HepG2 (cell line): ENCODE results near the gene SLC25A45. TPM values are rescaled to one million over a fixed set of nuclear protein-coding genes. Genes with fewer than 3 reads are reported as not detected.
A peak's percentile ranks its signal among the peaks of the same experiment; 100 is the strongest.

Experiments
- ATAD3A ChIP-seq: sonication (generic); formaldehyde crosslinking; IDR thresholded peaks from 2 replicates; pipeline ENCODE4 v1.4.0; 2020; ENCODE audit warnings: missing genetic modification reagents
- ATF7 ChIP-seq, 2 experiments: fragments of 450-650 bp in 1 of 2; sonication (generic) in 1 of 2; formaldehyde crosslinking in 1 of 2; IDR thresholded peaks; 2 replicates each; pipeline versions ENCODE4 v1.4.0 to v1.6.1; 2016 to 2020; ENCODE audit warnings: antibody characterized with exemption in 1 of 2, mild to moderate bottlenecking in 1 of 2, missing genetic modification reagents in 1 of 2
- EHMT2 ChIP-seq: fragments of 200-600 bp; sonication (generic); IDR thresholded peaks from 2 replicates; pipeline ENCODE4 v1.7.0; 2017; ENCODE audit warnings: antibody characterized with exemption, low read depth, low read length, borderline replicate concordance
- FOXC1 ChIP-seq: sonication (generic); formaldehyde crosslinking; IDR thresholded peaks from 2 replicates; pipeline ENCODE4 v1.8.0; 2022; ENCODE audit warnings: mild to moderate bottlenecking, missing genetic modification reagents, borderline replicate concordance
- GFI1 ChIP-seq: sonication (generic); formaldehyde crosslinking; IDR thresholded peaks from 2 replicates; pipeline ENCODE4 v1.5.0; 2020; ENCODE audit warnings: missing genetic modification reagents, mild to moderate bottlenecking, borderline replicate concordance
- HCFC1 ChIP-seq: fragments of 150-350 bp; IDR thresholded peaks from 2 replicates; pipeline ENCODE4 v1.6.1; 2014; ENCODE audit warnings: low read depth, low read length
- KDM5B ChIP-seq: sonication (generic); formaldehyde crosslinking; IDR thresholded peaks from 2 replicates; pipeline ENCODE4 v1.4.0; 2020; ENCODE audit warnings: missing genetic modification reagents, mild to moderate bottlenecking, borderline replicate concordance
- MAZ ChIP-seq, 2 experiments: sonication (generic) in 1 of 2; formaldehyde crosslinking in 1 of 2; IDR thresholded peaks; 2 replicates each; pipeline versions ENCODE4 v1.5.0 to v1.6.1; 2012 to 2020; ENCODE audit warnings: low read depth in 2 of 2, mild to moderate bottlenecking in 2 of 2, borderline replicate concordance in 1 of 2, improper control_type of control experiment in 1 of 2, low read length in 1 of 2, missing genetic modification reagents in 1 of 2, moderate library complexity in 1 of 2
- NCOA5 ChIP-seq: sonication (generic); formaldehyde crosslinking; IDR thresholded peaks from 2 replicates; pipeline ENCODE4 v1.4.0; 2020; ENCODE audit warnings: missing genetic modification reagents
- ONECUT2 ChIP-seq: sonication (generic); formaldehyde crosslinking; IDR thresholded peaks from 2 replicates; pipeline ENCODE4 v1.4.0; 2020; ENCODE audit warnings: missing genetic modification reagents
- RCOR2 ChIP-seq: IDR thresholded peaks from 2 replicates; pipeline ENCODE4 v1.6.1; 2016; ENCODE audit warnings: missing biosample characterization, missing genetic modification reagents
- SATB2 ChIP-seq: sonication (generic); formaldehyde crosslinking; IDR thresholded peaks from 2 replicates; pipeline ENCODE4 v1.5.0; 2020; ENCODE audit warnings: missing genetic modification reagents
- THAP9 ChIP-seq: sonication (generic); formaldehyde crosslinking; IDR thresholded peaks from 2 replicates; pipeline ENCODE4; 2020; ENCODE audit warnings: missing genetic modification reagents, mild to moderate bottlenecking, borderline replicate concordance
- ZNF205 ChIP-seq: IDR thresholded peaks from 2 replicates; pipeline ENCODE4 v1.6.1; 2018; ENCODE audit warnings: missing biosample characterization, missing genetic modification reagents
- ZNF253 ChIP-seq: sonication (generic); formaldehyde crosslinking; IDR thresholded peaks from 2 replicates; pipeline ENCODE4 v1.8.0; 2022; ENCODE audit warnings: mild to moderate bottlenecking, missing genetic modification reagents, borderline replicate concordance
- ZNF263 ChIP-seq: sonication (generic); formaldehyde crosslinking; IDR thresholded peaks from 2 replicates; pipeline ENCODE4 v1.4.0; 2020; ENCODE audit warnings: missing genetic modification reagents
- ZNF414 ChIP-seq: sonication (generic); formaldehyde crosslinking; IDR thresholded peaks from 2 replicates; pipeline ENCODE4 v1.5.0; 2020; ENCODE audit warnings: missing genetic modification reagents
- ZNF768 ChIP-seq: sonication (generic); formaldehyde crosslinking; IDR thresholded peaks from 2 replicates; pipeline ENCODE4 v1.4.0; 2020; ENCODE audit warnings: missing genetic modification reagents
- polyA plus RNA-seq, 8 experiments: library from polyadenylated mRNA; depleted of rRNA in 3 of 8; stranded (reverse) in 7 of 8; unstranded in 1 of 8; fragments of >200 nt; fragmentation: Illumina TruSeq in 4 of 8; extraction: Trizol in 4 of 8; gene quantifications; 2 replicates each; pipeline versions ENCODE4 v1.2.1 to v1.2.3, GENCODE V29; 2011 to 2016; ENCODE audit warnings: low read depth in 4 of 8, missing spikeins in 1 of 8, mixed read lengths in 1 of 8; ENCODE audit not compliant: insufficient read depth in 1 of 8
- total RNA-seq, 5 experiments: library from RNA; depleted of rRNA; stranded (reverse); fragments of >200 nt; fragmentation: Illumina TruSeq; extraction: Trizol; gene quantifications; 2 replicates each; pipeline ENCODE4 v1.2.3, GENCODE V29; 2016; ENCODE audit warnings: low read depth in 1 of 5
- TF ChIP-seq, protein P1 (sequence below): IDR thresholded peaks from 2 replicates; pipeline ENCODE4 v1.6.1; 2012; ENCODE audit warnings: low read depth, low read length, improper control_type of control experiment
- TF ChIP-seq, protein P2 (sequence below): sonication (generic); formaldehyde crosslinking; IDR thresholded peaks from 2 replicates; pipeline ENCODE4 v1.8.1; 2023; ENCODE audit warnings: missing genetic modification reagents, mild to moderate bottlenecking, borderline replicate concordance
- TF ChIP-seq, protein P3 (sequence below): sonication (generic); formaldehyde crosslinking; IDR thresholded peaks from 2 replicates; pipeline ENCODE4 v1.4.0; 2020; ENCODE audit warnings: low read depth, mild to moderate bottlenecking, missing genetic modification reagents

Gene SLC25A45
- total and polyA plus RNA-seq, 2 of the 13 experiments (the other 11 are each of a cell fraction or from before 2014, with no cell fraction given): 1.2 to 3.4 TPM

GRCh38 chr11:65420979-65421793 is 38.7 kb upstream of the SLC25A45 start (continued):
- TF ChIP-seq THAP9 (CRISPR knock-in tag) (no peak), EHMT2 (no peak), RCOR2 (CRISPR knock-in tag) (no peak), KDM5B (CRISPR knock-in tag) (no peak; the same call in 1 of the 2 replicates), ATF7 (IDR thresholded peaks at IDR 0.05) (no peak), ATF7 (CRISPR knock-in tag; IDR thresholded peaks at IDR 0.05) (no peak), GFI1 (no peak), ATAD3A (CRISPR knock-in tag) (no peak), NCOA5 (no peak), FOXC1 (CRISPR knock-in tag) (no peak), ZNF414 (CRISPR knock-in tag) (no peak; the same call in 1 of the 2 replicates), MAZ (IDR thresholded peaks at IDR 0.05; ENCODE audit: borderline replicate concordance, low read depth, low read length) (peak; percentile 60; the same call in 1 of the 2 replicates), MAZ (CRISPR knock-in tag; IDR thresholded peaks at IDR 0.05; ENCODE audit: low read depth) (peak; percentile 63), ONECUT2 (CRISPR knock-in tag) (no peak), HCFC1 (no peak), ZNF768 (CRISPR knock-in tag) (0 out of 2 replicates have a peak, but pooled peaks have one; percentile 34), ZNF263 (peak; percentile 37; the same call in 1 of the 2 replicates), SATB2 (CRISPR knock-in tag) (peak; percentile 56; the same call in 1 of the 2 replicates), ZNF253 (CRISPR knock-in tag) (no peak), ZNF205 (CRISPR knock-in tag) (no peak)
- TF ChIP-seq, protein P1, sequence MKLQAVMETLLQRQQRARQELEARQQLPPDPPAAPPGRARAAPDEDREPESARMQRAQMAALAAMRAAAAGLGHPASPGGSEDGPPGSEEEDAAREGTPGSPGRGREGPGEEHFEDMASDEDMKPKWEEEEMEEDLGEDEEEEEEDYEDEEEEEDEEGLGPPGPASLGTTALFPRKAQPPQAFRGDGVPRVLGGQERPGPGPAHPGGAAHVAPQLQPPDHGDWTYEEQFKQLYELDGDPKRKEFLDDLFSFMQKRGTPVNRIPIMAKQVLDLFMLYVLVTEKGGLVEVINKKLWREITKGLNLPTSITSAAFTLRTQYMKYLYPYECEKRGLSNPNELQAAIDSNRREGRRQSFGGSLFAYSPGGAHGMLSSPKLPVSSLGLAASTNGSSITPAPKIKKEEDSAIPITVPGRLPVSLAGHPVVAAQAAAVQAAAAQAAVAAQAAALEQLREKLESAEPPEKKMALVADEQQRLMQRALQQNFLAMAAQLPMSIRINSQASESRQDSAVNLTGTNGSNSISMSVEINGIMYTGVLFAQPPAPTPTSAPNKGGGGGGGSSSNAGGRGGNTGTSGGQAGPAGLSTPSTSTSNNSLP: peak; percentile 38; the same call in 1 of the 2 replicates
- TF ChIP-seq, protein P2, sequence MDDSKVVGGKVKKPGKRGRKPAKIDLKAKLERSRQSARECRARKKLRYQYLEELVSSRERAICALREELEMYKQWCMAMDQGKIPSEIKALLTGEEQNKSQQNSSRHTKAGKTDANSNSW (CRISPR knock-in tag): no peak
- TF ChIP-seq, protein P3, sequence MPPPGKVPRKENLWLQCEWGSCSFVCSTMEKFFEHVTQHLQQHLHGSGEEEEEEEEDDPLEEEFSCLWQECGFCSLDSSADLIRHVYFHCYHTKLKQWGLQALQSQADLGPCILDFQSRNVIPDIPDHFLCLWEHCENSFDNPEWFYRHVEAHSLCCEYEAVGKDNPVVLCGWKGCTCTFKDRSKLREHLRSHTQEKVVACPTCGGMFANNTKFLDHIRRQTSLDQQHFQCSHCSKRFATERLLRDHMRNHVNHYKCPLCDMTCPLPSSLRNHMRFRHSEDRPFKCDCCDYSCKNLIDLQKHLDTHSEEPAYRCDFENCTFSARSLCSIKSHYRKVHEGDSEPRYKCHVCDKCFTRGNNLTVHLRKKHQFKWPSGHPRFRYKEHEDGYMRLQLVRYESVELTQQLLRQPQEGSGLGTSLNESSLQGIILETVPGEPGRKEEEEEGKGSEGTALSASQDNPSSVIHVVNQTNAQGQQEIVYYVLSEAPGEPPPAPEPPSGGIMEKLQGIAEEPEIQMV: no peak
